GM20000 (cell line): ENCODE results near the gene FAM83F.

Experiments
- DNase-seq: peaks from one replicate; pipeline ENCODE4 v3.0.0; 2012; ENCODE audit warnings: low spot score
- TF ChIP-seq, protein P1 (sequence below): IDR thresholded peaks from 2 replicates; pipeline ENCODE4 v1.5.1; 2012; ENCODE audit warnings: mild to moderate bottlenecking, control low read depth; ENCODE audit errors: extremely low read depth, missing control alignments

Gene FAM83F

DNA sequence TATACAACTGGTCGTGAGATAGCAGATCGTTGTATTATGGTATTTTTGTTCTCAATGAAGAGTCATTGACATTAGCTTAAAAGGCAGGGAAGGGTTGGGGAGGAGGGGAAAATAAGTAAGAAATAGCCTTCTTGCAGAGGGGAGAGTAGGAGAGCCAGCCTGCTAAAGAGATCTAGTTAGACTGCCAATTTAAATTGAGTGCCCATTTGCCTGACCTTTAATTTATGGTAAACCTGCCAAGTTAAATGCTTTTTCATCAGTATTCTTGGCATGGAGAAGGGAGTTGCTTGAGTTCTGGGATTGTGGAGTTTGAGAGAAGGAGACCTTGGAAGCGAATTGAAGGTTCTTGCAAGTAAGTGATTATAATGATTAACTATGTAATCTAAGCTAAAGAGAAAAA lies 89.0 kb downstream of the FAM83F start:
- TF ChIP-seq, protein P1, sequence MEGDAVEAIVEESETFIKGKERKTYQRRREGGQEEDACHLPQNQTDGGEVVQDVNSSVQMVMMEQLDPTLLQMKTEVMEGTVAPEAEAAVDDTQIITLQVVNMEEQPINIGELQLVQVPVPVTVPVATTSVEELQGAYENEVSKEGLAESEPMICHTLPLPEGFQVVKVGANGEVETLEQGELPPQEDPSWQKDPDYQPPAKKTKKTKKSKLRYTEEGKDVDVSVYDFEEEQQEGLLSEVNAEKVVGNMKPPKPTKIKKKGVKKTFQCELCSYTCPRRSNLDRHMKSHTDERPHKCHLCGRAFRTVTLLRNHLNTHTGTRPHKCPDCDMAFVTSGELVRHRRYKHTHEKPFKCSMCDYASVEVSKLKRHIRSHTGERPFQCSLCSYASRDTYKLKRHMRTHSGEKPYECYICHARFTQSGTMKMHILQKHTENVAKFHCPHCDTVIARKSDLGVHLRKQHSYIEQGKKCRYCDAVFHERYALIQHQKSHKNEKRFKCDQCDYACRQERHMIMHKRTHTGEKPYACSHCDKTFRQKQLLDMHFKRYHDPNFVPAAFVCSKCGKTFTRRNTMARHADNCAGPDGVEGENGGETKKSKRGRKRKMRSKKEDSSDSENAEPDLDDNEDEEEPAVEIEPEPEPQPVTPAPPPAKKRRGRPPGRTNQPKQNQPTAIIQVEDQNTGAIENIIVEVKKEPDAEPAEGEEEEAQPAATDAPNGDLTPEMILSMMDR = no peak
- no peak for DNase-seq

DNA sequence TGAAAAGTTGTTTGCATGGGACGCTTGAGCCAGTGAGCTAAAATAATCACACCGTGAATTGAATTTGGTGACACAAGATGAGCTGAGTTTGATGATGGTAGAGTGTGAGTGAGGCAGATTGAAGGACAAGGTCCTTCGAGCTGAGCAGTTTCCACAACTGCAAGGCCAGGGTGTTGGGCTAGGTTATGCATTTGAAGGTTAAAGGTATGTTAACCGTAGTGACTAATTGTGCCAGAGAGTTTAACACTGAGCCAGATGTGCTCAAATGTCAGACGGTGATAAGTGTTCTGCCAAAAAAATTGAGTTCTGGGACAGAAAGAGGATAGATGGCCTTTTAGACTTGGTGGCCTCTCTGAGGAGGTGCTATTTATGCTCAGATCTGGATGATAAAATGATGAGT lies 89.5 kb downstream of the FAM83F start:
- TF ChIP-seq, protein P1 = no peak
- no peak for DNase-seq

DNA sequence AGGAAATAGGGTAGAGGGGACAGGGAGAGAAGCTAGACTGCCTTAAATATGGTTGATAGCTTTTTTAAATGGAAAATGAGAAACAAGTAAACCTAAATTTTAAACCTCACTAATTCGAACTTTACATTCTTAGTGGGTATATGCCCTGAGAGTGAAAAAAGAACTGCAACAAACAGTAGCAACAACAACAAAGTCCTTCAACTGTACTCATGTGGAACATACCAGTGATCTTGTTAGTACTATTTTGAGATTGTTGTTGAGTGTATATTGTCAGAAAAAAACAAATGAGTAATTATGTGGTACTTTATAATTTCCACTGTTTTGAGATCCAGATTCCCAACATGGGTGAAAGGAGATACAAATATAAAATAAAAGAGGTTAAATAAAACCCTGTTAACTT lies 94.1 kb downstream of the FAM83F start:
- DNase-seq = no peak
- TF ChIP-seq, protein P1 = no peak
